WTC11 (cell line): ENCODE measurements around the gene KLF13. TPM values are rescaled to one million over a fixed set of nuclear protein-coding genes. Genes with fewer than 3 reads are reported as not detected.

ENCODE experiments used
- ATAC-seq: fragments of 200-7000 bp; cut with Tn5 transposase; 2 replicates; pipeline ENCODE4 v1.10.0; 2021; ENCODE audit warnings: mild to moderate bottlenecking, moderate library complexity
- CTCF ChIA-PET: fragments of 300-600 bp; sonication (Branson Sonifier 250); formaldehyde crosslinking; loops from one replicate; lab custom pipeline; 2021; ENCODE audit warnings: antibody characterized with exemption; lab: Charles Lee
- POLR2A ChIA-PET: fragments of 350-600 bp; sonication (Branson Sonifier 250); formaldehyde crosslinking; loops from one replicate; lab custom pipeline; 2021; ENCODE audit warnings: antibody characterized with exemption; lab: Charles Lee
- DNase-seq: peaks from one replicate; pipeline ENCODE4 v3.0.0; 2021; ENCODE audit warnings: low spot score
- H3K27ac Mint-ChIP-seq: 2 replicates; pipeline ENCODE4 v1.8.0; 2021; ENCODE audit warnings: mixed read lengths
- H3K27me3 Mint-ChIP-seq: 2 replicates; pipeline ENCODE4 v1.8.0; 2021; ENCODE audit warnings: low read depth, mild to moderate bottlenecking, moderate library complexity, mixed read lengths
- H3K36me3 Mint-ChIP-seq: 2 replicates; pipeline ENCODE4 v1.8.0; 2021; ENCODE audit warnings: mixed read lengths
- H3K4me1 Mint-ChIP-seq: 2 replicates; pipeline ENCODE4 v1.8.0; 2022; ENCODE audit warnings: mixed read lengths
- H3K4me3 Mint-ChIP-seq: 2 replicates; pipeline ENCODE4 v1.8.0; 2021; ENCODE audit warnings: mild to moderate bottlenecking, moderate library complexity, mixed read lengths
- H3K9me3 Mint-ChIP-seq: 2 replicates; pipeline ENCODE4 v1.8.0; 2021; ENCODE audit warnings: mixed read lengths
- AR ChIP-seq: fragments of 250-450 bp; sonication (Bioruptor Pico); IDR thresholded peaks from 2 replicates; pipeline ENCODE4 v1.9.0; 2021; ENCODE audit warnings: mild to moderate bottlenecking
- ATF1 ChIP-seq: sonication (generic); formaldehyde crosslinking; IDR thresholded peaks from 2 replicates; pipeline ENCODE4 v1.8.1; 2023; ENCODE audit warnings: mild to moderate bottlenecking, moderate library complexity, missing genetic modification reagents
- ATF3 ChIP-seq: sonication (generic); formaldehyde crosslinking; conservative IDR thresholded peaks from 2 replicates; pipeline ENCODE4 v1.8.1; 2022; ENCODE audit warnings: mild to moderate bottlenecking, missing genetic modification reagents
- CDX4 ChIP-seq: fragments of 250-450 bp; sonication (Bioruptor Pico); IDR thresholded peaks from 2 replicates; pipeline ENCODE4 v1.9.0; 2021; ENCODE audit warnings: moderate library complexity, mild to moderate bottlenecking, inconsistent platforms, borderline replicate concordance
- EMX1 ChIP-seq: fragments of 250-450 bp; sonication (Bioruptor Pico); IDR thresholded peaks from 2 replicates; pipeline ENCODE4 v1.8.0; 2021; ENCODE audit warnings: mild to moderate bottlenecking
- GRHL2 ChIP-seq: fragments of 250-450 bp; sonication (Bioruptor Pico); IDR thresholded peaks from 2 replicates; pipeline ENCODE4 v1.8.0; 2022; ENCODE audit warnings: mild to moderate bottlenecking, moderate library complexity; ENCODE audit not compliant: insufficient replicate concordance, severe bottlenecking
- HMGA2 ChIP-seq: fragments of 250-450 bp; sonication (Bioruptor Pico); IDR thresholded peaks from 2 replicates; pipeline ENCODE4 v1.4.0; 2021; ENCODE audit warnings: mild to moderate bottlenecking, moderate library complexity
- MXD4 ChIP-seq: fragments of 250-450 bp; sonication (Bioruptor Pico); IDR thresholded peaks from 2 replicates; pipeline ENCODE4 v1.8.0; 2021; ENCODE audit warnings: mild to moderate bottlenecking, moderate library complexity, borderline replicate concordance
- NR1H2 ChIP-seq: sonication (generic); formaldehyde crosslinking; IDR thresholded peaks from 2 replicates; pipeline ENCODE4 v1.9.0; 2021; ENCODE audit warnings: mild to moderate bottlenecking, moderate library complexity, missing genetic modification reagents
- PRDM15 ChIP-seq: sonication (generic); formaldehyde crosslinking; IDR thresholded peaks from 2 replicates; pipeline ENCODE4 v1.8.0; 2022; ENCODE audit warnings: missing genetic modification reagents
- RORB ChIP-seq: fragments of 250-450 bp; sonication (Bioruptor Pico); IDR thresholded peaks from 2 replicates; pipeline ENCODE4 v1.9.0; 2021; ENCODE audit warnings: mild to moderate bottlenecking
- TEAD4 ChIP-seq: sonication (generic); formaldehyde crosslinking; IDR thresholded peaks from 2 replicates; pipeline ENCODE4 v1.8.0; 2022; ENCODE audit warnings: mild to moderate bottlenecking, missing genetic modification reagents
- ZNF232 ChIP-seq: sonication (generic); formaldehyde crosslinking; IDR thresholded peaks from 2 replicates; pipeline ENCODE4 v1.8.0; 2022; ENCODE audit warnings: mild to moderate bottlenecking, missing genetic modification reagents
- ZNF512 ChIP-seq: sonication (generic); formaldehyde crosslinking; IDR thresholded peaks from 2 replicates; pipeline ENCODE4 v1.8.1; 2022; ENCODE audit warnings: missing genetic modification reagents, borderline replicate concordance
- ZNF532 ChIP-seq: fragments of 250-450 bp; sonication (Bioruptor Pico); IDR thresholded peaks from 2 replicates; pipeline ENCODE4 v1.9.0; 2021; ENCODE audit warnings: mild to moderate bottlenecking, borderline replicate concordance
- ZSCAN18 ChIP-seq: fragments of 250-450 bp; sonication (Bioruptor Pico); IDR thresholded peaks from 2 replicates; pipeline ENCODE4 v2.1.2; 2022; ENCODE audit warnings: mild to moderate bottlenecking, moderate library complexity
- total RNA-seq: library from RNA; stranded (reverse); gene quantifications from 3 replicates; pipeline ENCODE4 v1.2.3, GENCODE V29; 2021

KLF13 gene
- total RNA-seq, 1 experiment from 2014 or later, result 38.1 TPM

- H3K4me1 Mint-ChIP-seq, result peaks cover 69% of the 10 kb centered on the region
- ATAC-seq, result no peak
- H3K36me3 Mint-ChIP-seq, result no peaks in the 10 kb centered on the region
These were observed 32.5 kb downstream of the KLF13 start for GRCh38 chr15:31358957-31359701.

More at GRCh38 chr15:31358957-31359701, 32.5 kb downstream of the KLF13 start:
- no peak for DNase-seq
- no peak overlapping the region for H3K4me3 Mint-ChIP-seq
- H3K27ac Mint-ChIP-seq, result no peak overlapping the region
- ChIA-PET CTCF (interaction anchor here (1.2 to 3.5 kb wide), 3 partner anchors 33 to 130 kb away, joined by 3 to 16 read pairs (median 5); partner anchors contain the start of gene KLF13), POLR2A (no interaction called here)
- TF ChIP-seq TEAD4 (CRISPR knock-in tag), result no peak
- TF ChIP-seq GRHL2, result no peak
- no peak for TF ChIP-seq PRDM15
- no peak for TF ChIP-seq ZNF532 (CRISPR knock-in tag)
- TF ChIP-seq ZNF512, result no peak
- no peak for TF ChIP-seq MXD4 (CRISPR knock-in tag)
- TF ChIP-seq ATF3, result no peak
- no peak for TF ChIP-seq AR
- no peak for TF ChIP-seq RORB (CRISPR knock-in tag)
- TF ChIP-seq HMGA2 (CRISPR knock-in tag), result no peak
- TF ChIP-seq ZNF232 (CRISPR knock-in tag), result no peak
- TF ChIP-seq EMX1, result no peak
- TF ChIP-seq CDX4 (CRISPR knock-in tag), result no peak
- no peak for TF ChIP-seq NR1H2 (CRISPR knock-in tag)
- TF ChIP-seq ZSCAN18 (CRISPR knock-in tag), result no peak
- no peak for TF ChIP-seq ATF1
- H3K27me3 Mint-ChIP-seq, result no peaks in the 10 kb centered on the region
- no peaks in the 10 kb centered on the region for H3K9me3 Mint-ChIP-seq
